GM21515 (cell line): Measurements from ENCODE around the gene POGLUT2.

Experiments
- ATAC-seq: cut with Tn5 transposase; IDR thresholded peaks from one replicate; pipeline ENCODE4 v1.9.1; 2021; ENCODE audit not compliant: unreplicated experiment

The POGLUT2 gene

DNA sequence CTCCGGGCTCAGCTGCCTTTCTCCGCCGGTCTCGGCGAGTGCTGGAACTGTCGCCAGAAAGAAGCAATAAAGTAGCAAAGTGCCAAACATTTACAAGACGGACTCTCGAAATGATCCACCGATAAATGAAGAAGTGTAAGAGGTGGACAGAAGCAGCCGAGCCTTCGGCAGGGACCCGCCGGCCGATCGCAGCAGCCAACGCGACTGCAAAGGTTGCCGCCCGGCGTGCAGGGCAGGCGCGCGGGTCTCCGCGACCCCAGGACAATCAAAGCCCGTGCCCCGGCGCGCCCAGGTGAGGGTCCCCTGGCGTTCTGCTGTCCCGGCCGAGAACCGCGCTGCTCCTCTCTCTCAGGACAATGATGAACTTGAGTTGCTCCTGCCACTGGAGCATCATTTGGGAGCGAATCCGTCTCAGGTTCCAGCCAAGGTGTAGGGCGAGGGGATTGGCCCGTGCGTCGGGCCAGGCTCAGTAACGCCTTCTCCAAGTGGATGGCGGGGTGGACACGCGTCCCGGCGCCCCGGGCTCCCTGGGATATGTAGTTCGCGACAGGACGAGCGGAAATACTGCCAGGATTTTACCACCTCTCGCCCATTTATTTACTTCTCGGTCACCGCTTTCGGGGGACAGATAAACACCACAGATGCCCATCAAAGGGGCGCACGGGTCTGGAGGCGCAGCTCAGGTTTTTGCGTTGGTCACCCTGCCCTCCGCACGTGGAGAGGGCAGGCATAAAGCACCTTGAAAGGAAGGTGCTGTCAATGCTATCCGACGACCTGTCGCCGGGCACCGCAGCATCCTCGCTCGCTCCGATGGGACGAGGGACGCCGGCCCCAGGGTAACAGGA is at the start of gene POGLUT2, which contains the start of gene BIVM:
POGLUT2 (minus strand) TSS at position 396 of the 845 bp plus-strand sequence; CDS start at position 90, 306 bp downstream.
BIVM (plus strand) TSS at position 539 of the 845 bp plus-strand sequence. CDS start 8,149 bp downstream, outside the sequence.
- ATAC-seq, result peak; percentile 85

DNA sequence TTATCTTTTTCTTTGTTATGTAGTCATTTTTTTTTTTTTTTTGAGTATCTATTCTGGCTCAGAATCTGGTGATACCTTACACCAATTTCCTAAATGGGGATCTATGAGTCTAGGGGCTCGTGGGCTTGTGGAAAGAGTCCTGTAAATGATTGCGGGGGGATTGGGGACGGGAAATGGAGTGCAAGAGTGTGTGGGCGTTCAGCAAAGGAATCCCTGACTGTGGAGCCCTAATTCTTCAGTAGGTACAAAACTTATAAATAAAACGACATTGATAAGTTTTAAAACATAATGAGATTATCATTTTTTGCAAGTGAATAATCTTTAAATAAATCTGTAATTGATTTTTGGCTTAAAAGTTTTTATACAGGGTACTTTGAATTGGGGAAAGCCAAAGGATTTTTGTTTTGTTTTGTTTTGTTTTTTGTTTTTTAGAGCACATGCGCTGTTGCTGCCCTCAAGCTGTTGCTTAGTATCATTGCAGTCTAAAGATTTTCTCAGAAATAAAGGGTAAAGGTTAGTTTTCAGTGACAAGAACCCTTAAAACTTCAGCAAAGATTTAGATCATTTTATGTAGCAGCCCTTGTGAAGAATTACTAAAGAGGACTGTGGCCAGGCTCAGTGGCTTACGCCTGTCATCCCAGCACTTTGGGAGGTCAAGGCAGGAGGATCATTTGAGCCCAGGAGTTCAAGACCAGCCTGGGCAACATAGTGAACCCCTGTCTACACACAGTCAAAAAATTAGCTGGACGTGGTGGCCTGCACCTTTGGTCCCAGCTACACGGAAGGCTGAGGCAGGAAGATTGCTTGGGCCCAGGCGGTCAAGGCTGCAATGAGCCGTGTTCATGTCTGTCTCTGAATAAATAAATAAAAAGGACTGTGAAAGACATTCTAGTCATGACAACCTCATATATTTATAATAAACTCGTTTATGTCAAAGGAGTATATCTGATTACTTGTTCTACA is 48.8 kb upstream of the POGLUT2 start:
- ATAC-seq, result no peak

DNA sequence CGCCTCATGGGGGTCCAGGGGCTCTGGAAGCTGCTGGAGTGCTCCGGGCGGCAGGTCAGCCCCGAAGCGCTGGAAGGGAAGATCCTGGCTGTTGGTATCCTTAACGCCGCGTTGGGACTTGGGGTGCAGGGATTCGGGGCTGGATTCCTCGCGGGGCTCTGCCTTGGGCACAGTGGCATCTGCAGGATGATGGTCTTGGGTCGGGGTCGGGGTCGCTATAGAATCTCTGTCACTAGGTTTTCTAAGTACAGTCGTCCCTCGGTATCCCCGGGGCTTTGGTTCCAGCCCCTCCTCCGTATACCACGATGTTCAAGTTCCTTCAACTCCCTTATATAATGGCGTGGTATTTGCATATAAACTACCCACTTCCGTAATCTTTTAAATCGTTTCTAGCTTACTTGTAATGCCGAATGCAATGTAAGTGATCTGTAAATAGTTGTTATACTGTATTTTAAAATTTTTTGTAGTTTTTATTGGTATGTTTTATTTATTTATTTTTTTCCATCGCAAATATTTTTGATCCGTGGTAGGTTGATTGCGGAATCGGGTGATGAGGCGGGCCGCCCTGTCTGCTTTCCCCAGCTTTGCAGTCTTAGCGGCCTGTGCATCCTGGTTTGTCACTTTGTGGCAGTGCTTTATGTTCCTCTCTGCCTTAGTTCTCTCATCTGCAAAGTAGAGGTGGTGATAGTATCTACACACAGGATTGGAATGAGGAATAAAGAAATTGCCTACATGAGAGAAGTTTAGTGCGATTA is 47.7 kb upstream of the POGLUT2 start:
- peak; percentile 42 for ATAC-seq

DNA sequence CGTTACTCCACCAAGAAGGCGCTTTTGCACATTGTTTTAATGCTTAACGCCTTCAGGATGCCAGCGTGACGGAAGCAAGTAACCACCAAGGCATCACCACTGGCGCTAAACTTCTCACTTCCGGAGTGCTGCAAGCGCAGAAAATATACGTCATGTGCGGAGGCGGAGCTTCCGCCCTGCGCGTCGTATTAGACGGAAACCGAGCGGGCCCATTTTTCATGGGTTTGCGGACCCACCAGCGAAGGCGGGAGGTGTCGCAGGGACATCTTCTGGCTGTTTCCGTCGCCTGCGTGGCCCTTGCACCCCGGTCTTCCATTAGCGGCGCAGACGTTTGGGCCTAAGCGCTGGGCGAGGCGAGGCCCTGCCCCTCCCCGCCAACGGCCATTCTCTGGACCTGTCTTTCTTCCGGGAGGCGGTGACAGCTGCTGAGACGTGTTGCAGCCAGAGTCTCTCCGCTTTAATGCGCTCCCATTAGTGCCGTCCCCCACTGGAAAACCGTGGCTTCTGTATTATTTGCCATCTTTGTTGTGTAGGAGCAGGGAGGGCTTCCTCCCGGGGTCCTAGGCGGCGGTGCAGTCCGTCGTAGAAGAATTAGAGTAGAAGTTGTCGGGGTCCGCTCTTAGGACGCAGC is 47.0 kb upstream of the POGLUT2 start, which contains the start of gene ERCC5:
ERCC5 (plus strand) TSS at position 403 of the 631 bp plus-strand sequence. CDS start 235 bp downstream, outside the sequence.
- ATAC-seq, result peak; percentile 84

DNA sequence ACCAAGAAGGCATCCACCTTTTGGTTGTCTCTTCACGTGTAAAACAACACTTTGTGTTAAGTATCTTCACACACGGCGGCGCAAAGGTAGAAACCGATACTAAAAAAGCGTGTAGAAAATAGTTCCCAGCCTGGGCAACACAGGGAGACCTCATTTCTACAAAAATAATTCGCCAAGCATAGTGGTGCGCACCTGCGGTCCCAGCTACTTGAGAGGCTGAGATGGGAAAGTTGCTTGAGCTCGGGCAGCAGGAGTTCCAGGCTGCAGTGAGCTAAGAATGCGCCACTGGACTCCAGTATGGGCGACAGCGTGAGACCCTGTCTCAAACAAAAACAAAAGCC is 46.5 kb upstream of the POGLUT2 start:
- peak; percentile 18 for ATAC-seq

DNA sequence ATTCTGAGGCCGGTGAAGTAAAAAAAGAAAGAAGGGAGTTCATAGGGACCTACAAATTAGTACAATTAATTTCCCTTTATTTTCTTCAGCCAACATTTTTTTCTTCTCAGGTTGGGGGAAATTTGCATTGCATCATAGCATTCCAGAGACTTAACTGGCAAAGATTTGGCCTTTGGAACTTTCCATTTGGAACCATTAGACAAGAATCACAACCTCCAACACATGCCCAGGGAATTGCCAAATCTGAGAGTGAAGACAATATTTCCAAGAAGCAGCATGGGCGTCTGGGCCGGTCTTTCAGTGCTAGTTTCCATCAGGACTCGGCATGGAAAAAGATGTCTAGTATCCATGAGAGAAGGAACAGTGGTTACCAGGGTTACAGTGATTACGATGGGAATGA is 40.7 kb upstream of the POGLUT2 start:
- ATAC-seq, result no peak

DNA sequence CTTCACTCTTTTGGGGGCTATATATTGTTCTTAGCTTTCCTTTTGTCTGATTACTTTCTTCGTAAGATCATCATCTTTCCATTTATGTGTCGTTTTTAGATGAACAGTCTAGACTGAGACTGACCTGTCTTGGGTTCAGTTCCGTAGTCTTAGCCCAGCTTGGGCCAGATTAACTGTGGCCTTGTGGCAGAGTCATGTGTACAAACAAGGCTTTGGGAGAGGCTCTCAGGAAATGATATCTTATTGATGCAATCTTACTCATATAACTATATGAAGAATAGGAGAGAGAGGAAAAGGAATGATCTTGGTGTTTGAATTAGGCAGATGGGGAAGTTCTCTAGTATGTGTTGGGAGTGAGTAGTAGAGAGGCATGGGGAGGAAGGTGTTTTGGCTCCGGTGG is 40.2 kb upstream of the POGLUT2 start:
- ATAC-seq, result no peak

DNA sequence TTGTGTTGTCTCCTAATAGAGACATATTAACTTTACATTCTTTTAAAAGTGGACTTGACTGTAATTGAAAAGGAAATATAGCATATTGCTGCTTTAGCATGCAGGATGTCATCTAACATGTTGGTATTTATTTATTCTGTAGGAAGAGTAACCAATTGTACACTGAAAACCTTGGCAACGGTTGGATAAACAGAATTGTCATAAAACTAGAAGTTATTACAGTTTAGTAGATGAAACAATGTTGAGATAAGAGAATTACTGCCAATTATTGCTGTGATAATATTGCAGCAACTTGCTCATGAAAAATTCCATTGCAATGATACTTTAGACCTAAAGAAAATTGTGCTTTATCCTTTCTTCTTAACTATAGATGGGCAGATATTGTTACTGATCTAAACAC is 39.5 kb upstream of the POGLUT2 start:
- ATAC-seq, result no peak

DNA sequence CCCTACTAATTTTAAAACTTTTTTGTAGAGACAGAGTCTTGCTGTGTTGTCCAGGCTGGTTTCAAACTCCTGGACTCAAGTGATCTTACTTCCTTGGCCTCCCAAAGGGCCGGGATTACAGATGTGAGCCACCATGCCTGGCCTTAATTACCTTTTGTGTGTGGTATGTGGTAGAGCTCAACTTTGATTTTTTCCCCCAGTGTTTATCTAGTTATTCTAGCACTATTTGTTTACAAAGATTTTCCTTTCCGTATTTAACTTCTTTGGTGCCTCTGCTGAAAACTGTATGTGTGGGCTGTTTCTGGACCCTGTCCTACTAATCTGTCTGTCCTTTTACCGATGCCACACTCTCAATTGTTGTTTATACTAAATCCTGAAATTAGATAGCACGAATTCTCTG is 37.7 kb upstream of the POGLUT2 start:
- no peak for ATAC-seq

DNA sequence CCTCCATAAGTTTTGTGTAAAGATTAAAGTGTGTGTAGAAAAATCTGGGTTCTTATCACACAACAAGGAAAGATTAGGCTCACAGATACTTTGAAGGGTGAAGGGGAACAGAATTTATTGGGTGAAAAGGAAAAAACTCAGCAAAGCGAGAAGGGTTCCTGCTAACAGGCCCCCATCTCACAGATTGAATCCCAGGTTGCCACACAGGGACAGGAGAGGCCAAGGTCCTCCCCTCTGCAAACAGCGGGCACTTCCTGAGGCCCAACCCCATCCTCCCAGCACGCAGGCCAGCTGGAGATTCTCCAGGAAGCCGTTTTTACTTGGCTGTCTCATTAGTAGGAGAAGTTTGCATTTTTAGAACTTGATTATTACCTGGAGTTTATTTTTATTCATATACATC is 31.9 kb upstream of the POGLUT2 start:
- no peak for ATAC-seq

DNA sequence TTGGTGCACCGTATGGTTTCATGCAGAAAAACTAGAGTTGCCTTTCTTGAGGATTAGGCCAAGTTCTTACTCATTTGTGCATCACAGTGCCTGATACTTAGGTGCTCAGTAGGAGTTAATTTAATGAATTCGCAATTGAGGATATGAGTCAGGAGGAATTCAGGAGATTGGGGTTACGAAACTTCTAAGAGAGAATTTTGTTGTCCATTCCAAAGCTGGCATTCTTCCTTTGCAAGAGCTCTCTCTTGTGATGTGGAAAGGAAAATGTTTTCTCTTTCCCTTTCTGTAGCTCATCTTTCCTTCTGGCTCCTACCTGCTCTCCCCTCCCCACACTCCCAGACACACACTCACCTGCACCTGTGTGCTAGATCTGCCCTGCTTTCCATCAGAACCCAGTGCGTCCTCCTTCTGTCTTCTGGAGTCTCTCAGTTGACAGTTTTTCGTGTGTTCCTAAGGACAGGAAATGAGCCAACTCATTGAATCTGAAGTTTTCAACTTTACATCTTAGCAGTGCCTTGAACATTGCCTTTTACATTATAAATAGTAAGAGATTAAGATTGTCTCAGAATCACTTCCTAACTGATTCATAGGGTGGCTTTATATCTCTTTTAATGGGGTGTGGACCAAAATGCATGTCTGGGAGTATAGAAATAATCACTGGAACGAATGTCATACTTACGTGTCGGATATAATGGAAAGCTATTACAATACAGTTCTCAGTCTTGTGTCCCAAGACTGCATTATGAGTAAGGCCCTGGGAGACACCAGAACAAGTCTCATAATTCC is 27.3 kb upstream of the POGLUT2 start:
- no peak for ATAC-seq

DNA sequence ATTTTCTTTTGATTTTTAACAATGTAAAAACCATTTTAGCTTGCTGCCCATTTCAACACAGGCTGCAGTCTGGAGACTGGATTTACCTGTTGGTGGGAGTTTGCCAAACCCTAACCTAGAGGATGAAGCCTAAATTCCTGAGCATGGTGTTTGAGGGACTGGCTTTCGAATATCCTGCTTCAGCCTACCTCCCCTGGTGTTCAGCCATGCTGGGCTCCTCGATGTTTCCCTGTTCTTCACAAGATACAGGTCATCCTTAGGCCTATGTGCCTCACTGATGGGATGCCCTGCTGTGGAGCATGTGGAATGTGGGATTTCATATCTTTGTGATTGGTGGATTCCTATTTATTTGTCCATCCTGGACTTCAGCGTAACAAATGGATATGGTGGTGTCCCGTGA is 26.6 kb upstream of the POGLUT2 start:
- ATAC-seq, result no peak

DNA sequence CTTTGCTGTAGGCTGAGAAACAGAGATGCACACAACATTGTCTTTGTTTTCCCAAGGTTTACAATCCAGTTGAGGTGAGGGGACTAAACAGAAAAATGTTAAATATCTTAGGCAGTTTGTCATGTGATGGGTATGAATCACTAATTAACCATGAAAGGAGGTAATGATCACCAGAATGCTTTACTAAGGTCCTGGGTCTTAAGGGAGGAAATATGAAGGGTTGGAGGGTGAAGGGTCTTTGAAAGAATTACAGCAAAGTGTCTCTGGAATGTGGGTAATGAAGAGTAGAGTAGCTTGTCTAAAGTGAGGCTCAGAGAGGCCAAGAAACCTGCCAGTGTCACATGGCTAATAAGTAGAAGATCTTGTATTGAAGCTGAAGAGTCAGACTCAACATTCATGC is 19.1 kb upstream of the POGLUT2 start:
- no peak for ATAC-seq

DNA sequence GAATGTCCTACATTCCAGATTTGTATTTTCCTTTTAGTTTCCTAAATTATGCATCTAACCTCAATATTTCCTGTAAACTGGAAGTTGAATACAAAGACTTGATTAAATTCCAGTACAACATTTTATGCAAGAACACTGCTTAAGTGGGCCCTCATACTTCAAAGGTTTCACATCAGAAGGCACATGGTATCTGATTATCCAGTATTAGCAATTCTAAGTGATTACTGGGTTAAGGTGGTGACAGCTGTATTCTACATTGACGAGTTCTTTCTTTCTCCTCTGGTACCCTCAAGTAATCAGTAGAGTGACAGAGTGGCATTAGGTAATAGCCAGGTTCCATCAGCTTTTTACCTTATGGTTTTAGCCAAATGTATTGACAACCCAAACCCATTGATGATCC is 18.5 kb upstream of the POGLUT2 start:
- no peak for ATAC-seq

DNA sequence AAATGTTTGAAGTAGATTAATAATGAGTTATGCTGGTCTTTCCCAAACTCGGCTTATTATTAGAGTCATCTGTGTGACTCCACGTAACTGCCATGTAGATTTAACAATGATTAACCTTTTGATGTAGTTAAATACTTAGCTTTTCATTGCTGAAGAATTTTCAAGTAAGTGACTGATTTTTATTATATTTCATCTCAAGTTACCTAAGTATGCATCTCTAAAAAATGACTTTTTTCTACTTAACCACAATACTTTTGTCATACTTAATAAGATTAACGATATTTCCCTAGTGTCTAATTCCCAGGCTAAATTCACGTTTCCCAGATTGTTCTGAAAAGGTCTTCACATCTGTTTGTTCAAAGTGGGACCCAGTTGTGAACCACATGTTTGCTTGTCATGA is 17.9 kb upstream of the POGLUT2 start:
- no peak for ATAC-seq

DNA sequence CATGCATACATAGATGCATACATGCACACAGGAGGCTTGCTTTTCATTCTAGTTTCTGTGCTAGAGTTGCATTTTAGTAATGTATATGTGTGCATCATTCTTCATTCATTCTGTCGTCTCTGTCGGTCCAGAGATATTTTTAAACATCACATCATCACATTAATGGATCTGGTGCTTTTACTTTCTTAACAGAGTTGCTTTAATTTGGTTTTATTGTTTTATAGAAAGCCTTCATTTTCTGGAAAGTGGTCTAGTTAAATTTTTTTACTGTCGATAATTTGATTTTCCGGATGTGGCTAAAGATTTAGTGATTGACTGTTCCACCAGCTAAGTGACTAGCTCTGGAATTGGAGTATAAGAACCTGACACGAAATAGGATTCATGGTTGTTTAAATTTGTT is 17.0 kb upstream of the POGLUT2 start:
- no peak for ATAC-seq

DNA sequence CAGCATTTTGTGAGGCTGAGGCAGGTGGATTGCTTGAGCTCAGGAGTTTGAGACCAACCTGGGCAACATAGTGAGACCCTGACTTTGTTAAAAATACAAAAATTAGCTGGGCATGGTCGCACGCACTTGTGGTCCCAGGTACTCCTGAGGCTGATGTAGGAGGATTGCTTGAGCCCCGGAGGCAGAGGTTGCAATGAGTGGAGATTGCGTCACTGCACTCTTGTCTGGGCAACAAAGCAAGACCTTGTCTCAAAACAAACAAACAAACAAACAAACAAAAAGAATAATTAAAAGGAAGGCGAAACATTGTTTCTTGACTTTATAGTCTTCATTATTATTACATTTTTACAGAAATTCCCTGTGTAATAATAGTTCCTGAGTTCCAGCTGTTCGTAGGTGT is 16.0 kb upstream of the POGLUT2 start:
- ATAC-seq, result no peak

DNA sequence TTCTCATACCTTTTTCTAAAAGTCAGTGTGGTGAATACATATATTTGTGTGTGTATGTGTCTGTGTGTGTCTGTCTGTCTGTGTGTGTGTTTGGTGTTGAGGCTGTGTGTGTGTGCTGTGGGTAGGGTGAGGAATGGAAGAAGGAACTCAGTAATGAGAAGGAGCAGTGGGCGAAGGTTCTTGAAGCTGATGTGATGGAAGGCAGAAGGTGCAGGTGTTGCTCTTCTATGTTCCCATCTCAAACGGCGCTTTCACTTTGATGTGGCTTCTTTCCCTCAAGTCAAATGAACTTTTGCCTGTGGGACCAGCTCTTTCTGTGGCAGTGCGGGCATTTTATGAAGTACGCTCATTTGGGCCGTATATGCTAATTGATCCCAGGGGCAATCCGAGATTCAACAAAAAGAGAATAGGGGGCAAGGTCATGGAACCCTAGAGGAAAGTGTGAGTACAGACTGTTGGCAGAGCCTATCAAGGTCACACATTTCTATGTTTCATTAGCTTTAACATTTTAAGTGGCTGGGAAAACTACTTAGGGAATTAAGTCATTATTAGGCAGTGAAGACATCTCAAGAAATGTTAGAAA is 15.3 kb upstream of the POGLUT2 start:
- no peak for ATAC-seq

DNA sequence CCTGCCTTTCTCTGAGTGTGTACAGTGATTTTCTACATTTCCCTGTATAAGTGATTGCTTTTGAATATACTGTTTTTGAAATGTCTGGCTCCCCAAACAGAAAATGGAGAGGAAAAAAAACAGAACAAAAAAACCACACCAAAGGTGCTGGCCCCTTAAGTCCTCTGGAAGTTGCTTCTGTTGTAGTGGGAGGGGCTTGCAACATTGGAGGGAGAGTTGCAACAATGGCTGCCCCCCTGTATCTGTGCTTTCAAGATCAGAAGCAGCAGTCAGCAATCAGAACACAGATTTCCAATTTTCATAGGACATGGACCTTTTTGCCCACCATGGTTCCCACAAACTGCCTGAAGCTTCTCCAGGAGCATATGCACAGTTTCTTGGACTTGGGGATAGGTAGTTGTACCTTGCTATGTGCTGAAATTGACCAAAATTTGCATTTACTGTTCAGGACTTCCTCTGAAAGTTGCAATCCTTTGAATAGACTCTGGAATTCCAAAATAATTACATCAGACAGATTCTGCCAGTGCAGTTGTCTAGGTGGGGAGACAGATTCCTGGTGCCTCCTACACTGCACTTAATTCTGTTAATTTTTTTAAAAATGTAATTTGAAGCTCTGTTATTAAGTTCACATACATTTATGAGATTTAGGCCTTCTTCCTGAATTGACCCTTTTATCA is 14.0 kb upstream of the POGLUT2 start:
- ATAC-seq, result no peak
